ENCODE data around the gene ATF7IP. TPM values are rescaled to one million over a fixed set of nuclear protein-coding genes. Genes with fewer than 3 reads are reported as not detected.

The ATF7IP gene
- total RNA-seq, 1 experiment from 2014 or later, result 25.4 TPM

GRCh38 chr12:14394317-14395073 lies 29.0 kb downstream of the ATF7IP start:
- in situ Hi-C loops (cut with HindIII; ENCODE audit: low pct_unique_long_range_greater_than_20kb, low sequenced_read_pairs), result no loop called here
- H3K4me3 ChIP-seq (ENCODE audit: low read depth in 2 of 2, low read length in 2 of 2), result no peak overlapping the region; a peak in 1 of 4 replicates

DNA sequence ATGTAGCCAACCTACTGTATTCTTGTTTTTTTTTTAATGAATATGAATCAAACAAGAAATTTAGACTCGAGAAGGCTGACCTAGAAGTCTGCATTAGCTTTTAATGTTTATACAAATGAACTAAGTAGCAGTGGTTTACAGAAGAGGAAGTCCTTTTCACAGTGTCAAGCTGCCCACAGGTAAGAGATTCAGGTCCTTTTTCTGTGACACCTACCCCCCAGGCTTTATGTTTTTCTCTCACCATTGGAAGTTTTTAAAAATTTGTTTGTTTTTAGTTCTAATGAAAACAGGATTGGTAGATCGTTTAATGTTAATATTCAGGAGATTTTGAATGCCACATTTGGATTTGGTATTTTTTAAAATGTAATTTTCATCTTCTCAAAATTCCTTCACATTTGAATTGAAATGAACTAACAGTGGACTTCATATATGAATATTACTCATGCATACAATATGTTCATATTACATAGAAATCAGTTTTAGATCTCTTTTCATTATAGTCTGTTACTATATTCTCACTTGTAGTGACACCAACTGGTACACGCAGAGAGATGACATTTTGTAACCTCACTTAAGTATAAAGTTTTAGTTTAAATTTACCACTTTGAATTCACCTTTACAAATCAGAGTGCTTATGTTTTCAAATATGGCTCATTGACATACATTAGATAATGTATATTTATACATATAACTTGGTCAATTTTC lies 29.7 kb downstream of the ATF7IP start:
- H3K4me1 ChIP-seq (ENCODE audit: control insufficient read depth, insufficient read depth, low read length), result peaks cover 32% of the 10 kb centered on the region
- TF ChIP-seq, protein P1, sequence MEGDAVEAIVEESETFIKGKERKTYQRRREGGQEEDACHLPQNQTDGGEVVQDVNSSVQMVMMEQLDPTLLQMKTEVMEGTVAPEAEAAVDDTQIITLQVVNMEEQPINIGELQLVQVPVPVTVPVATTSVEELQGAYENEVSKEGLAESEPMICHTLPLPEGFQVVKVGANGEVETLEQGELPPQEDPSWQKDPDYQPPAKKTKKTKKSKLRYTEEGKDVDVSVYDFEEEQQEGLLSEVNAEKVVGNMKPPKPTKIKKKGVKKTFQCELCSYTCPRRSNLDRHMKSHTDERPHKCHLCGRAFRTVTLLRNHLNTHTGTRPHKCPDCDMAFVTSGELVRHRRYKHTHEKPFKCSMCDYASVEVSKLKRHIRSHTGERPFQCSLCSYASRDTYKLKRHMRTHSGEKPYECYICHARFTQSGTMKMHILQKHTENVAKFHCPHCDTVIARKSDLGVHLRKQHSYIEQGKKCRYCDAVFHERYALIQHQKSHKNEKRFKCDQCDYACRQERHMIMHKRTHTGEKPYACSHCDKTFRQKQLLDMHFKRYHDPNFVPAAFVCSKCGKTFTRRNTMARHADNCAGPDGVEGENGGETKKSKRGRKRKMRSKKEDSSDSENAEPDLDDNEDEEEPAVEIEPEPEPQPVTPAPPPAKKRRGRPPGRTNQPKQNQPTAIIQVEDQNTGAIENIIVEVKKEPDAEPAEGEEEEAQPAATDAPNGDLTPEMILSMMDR (IDR thresholded peaks at IDR 0.05), result no peak
- TF ChIP-seq SIN3A (IDR thresholded peaks at IDR 0.05; ENCODE audit: borderline replicate concordance, insufficient read depth, low read depth, low read length), result no peak
- TF ChIP-seq REST (IDR thresholded peaks at IDR 0.05; ENCODE audit: insufficient read depth in 1 of 2, low read depth in 2 of 2, low read length in 1 of 2), result no peak
- DNase-seq (ENCODE audit: low read depth, low spot score) (no peak), ATAC-seq (no peak)
- H3K36me3 ChIP-seq (ENCODE audit: control insufficient read depth, insufficient read depth, low read length), result no peaks in the 10 kb centered on the region; the same call in 1 of the 2 replicates
- H3K27ac ChIP-seq (ENCODE audit: low read length), result peak overlapping the region; percentile 82
- POLR2A ChIA-PET, result no interaction called here
- in situ Hi-C loops (cut with HindIII; ENCODE audit: low pct_unique_long_range_greater_than_20kb, low sequenced_read_pairs) (no loop called here), intact Hi-C loops (cut with micrococcal nuclease; ENCODE audit: unreplicated experiment) (loop anchor here (10.0 kb wide), 1 partner anchor 140 kb away; no protein-coding TSS in a partner anchor)
- no TSS peak for BruUV-seq (replicated peaks)
- H3K4me3 ChIP-seq (ENCODE audit: low read depth in 2 of 2, low read length in 2 of 2), result no peak overlapping the region; a peak in 1 of 4 replicates
- H3K27me3 ChIP-seq (ENCODE audit: control insufficient read depth, insufficient read depth, low read length), result no peaks in the 10 kb centered on the region
- CTCF ChIA-PET, result no interaction called here
- H3K9me3 ChIP-seq (ENCODE audit: control insufficient read depth, insufficient read depth, low read depth, low read length), result peaks cover 12% of the 10 kb centered on the region; the same call in 1 of the 2 replicates

More at GRCh38 chr12:14394317-14395073, 29.0 kb downstream of the ATF7IP start:
- ATAC-seq (peak; percentile 96), DNase-seq (ENCODE audit: low read depth, low spot score) (peak; percentile 47)
- Histone ChIP-seq H3K4me1 (ENCODE audit: control insufficient read depth, insufficient read depth, low read length) (peaks cover 32% of the 10 kb centered on the region), H3K27me3 (ENCODE audit: control insufficient read depth, insufficient read depth, low read length) (no peaks in the 10 kb centered on the region), H3K9me3 (ENCODE audit: control insufficient read depth, insufficient read depth, low read depth, low read length) (peaks cover 5% of the 10 kb centered on the region; the same call in 1 of the 2 replicates), H3K36me3 (ENCODE audit: control insufficient read depth, insufficient read depth, low read length) (no peaks in the 10 kb centered on the region; the same call in 1 of the 2 replicates), H3K27ac (ENCODE audit: low read length) (peak overlapping the region; percentile 82)
- intact Hi-C loops (cut with micrococcal nuclease; ENCODE audit: unreplicated experiment), result loop anchor here (10.0 kb wide), 1 partner anchor 140 kb away; no protein-coding TSS in a partner anchor
- BruUV-seq (replicated peaks), result no TSS peak
- CTCF ChIA-PET, result interaction anchor here (0.6 kb wide), 1 partner anchor 12 kb away, joined by 3 read pairs; no protein-coding TSS in a partner anchor
- TF ChIP-seq, protein P1 (IDR thresholded peaks at IDR 0.05), result no peak
- no peak for TF ChIP-seq TCF7L2 (IDR thresholded peaks at IDR 0.05; ENCODE audit: low read depth, low read length)
- no peak for TF ChIP-seq POLR2AphosphoS5 (IDR thresholded peaks at IDR 0.05; ENCODE audit: low read depth, low read length)
- no peak for TF ChIP-seq REST (IDR thresholded peaks at IDR 0.05; ENCODE audit: insufficient read depth in 1 of 2, low read depth in 2 of 2, low read length in 1 of 2)
- no peak for TF ChIP-seq SIN3A (IDR thresholded peaks at IDR 0.05; ENCODE audit: borderline replicate concordance, insufficient read depth, low read depth, low read length)
- POLR2A ChIA-PET, result no interaction called here
